Liver (tissue), 9 donors: ENCODE data around the gene DPF3. TPM values are rescaled to one million over a fixed set of nuclear protein-coding genes. Genes with fewer than 3 reads are reported as not detected.

Source experiments
- DNase-seq: peaks from one replicate; pipeline ENCODE4 v3.0.0-alpha.2; 2017; ENCODE audit warnings: low spot score
- H3K27ac ChIP-seq, 2 donors: one replicate each; pipeline ENCODE4 v1.7.0; 2013; ENCODE audit warnings: inconsistent platforms in 2 of 2, low read length in 2 of 2, control low read depth in 1 of 2, low read depth in 1 of 2, mild to moderate bottlenecking in 1 of 2
- H3K27me3 ChIP-seq, 4 donors: one replicate each; pipeline versions ENCODE4 v1.6.1 to v1.7.0; 2013; ENCODE audit warnings: low read length in 3 of 4, inconsistent platforms in 1 of 4, mild to moderate bottlenecking in 1 of 4, moderate library complexity in 1 of 4; ENCODE audit not compliant: control insufficient read depth in 4 of 4, insufficient read depth in 4 of 4
- H3K36me3 ChIP-seq, 4 donors: one replicate each; pipeline versions ENCODE4 v1.6.1 to v1.7.0; 2013; ENCODE audit warnings: low read length in 3 of 4, mild to moderate bottlenecking in 3 of 4, low read depth in 1 of 4, moderate library complexity in 1 of 4; ENCODE audit not compliant: control insufficient read depth in 4 of 4, insufficient read depth in 3 of 4
- H3K4me1 ChIP-seq, 4 donors: one replicate each; pipeline versions ENCODE4 v1.6.1 to v1.7.0; 2013; ENCODE audit warnings: low read length in 3 of 4, mild to moderate bottlenecking in 3 of 4, moderate library complexity in 1 of 4; ENCODE audit not compliant: control insufficient read depth in 4 of 4, insufficient read depth in 4 of 4
- H3K4me3 ChIP-seq, 3 donors: one replicate each; pipeline versions ENCODE4 v1.6.1 to v1.7.0; 2013; ENCODE audit warnings: low read length in 3 of 3, control low read depth in 1 of 3, low read depth in 1 of 3, mild to moderate bottlenecking in 1 of 3
- H3K9ac ChIP-seq, 2 donors: one replicate each; pipeline ENCODE4 v1.7.0; 2013; ENCODE audit warnings: low read length in 2 of 2, mild to moderate bottlenecking in 2 of 2, moderate library complexity in 2 of 2, control low read depth in 1 of 2, low read depth in 1 of 2
- H3K9me3 ChIP-seq, 4 donors: one replicate each; pipeline versions ENCODE4 v1.6.1 to v1.7.0; 2013; ENCODE audit warnings: low read length in 3 of 4; ENCODE audit not compliant: control insufficient read depth in 4 of 4
- EGR1 ChIP-seq, 2 donors: IDR thresholded peaks; 2 replicates each; pipeline ENCODE4 v1.6.1; 2016 to 2018; ENCODE audit warnings: antibody characterized with exemption in 2 of 2, low read depth in 2 of 2
- FOXA1 ChIP-seq: IDR thresholded peaks from 2 replicates; pipeline ENCODE4 v1.6.1; 2016; ENCODE audit warnings: antibody characterized with exemption
- FOXA2 ChIP-seq: IDR thresholded peaks from 2 replicates; pipeline ENCODE4 v1.6.1; 2016; ENCODE audit warnings: antibody characterized with exemption
- HNF4A ChIP-seq, 2 donors: conservative IDR thresholded peaks; 2 replicates each; pipeline ENCODE4 v1.6.1; 2016; ENCODE audit warnings: antibody characterized with exemption in 2 of 2, mild to moderate bottlenecking in 2 of 2
- HNF4G ChIP-seq: IDR thresholded peaks from 2 replicates; pipeline ENCODE4 v1.6.1; 2016; ENCODE audit warnings: antibody characterized with exemption
- JUND ChIP-seq, 2 donors: IDR thresholded peaks; 2 replicates each; pipeline ENCODE4 v1.6.1; 2016; ENCODE audit warnings: antibody characterized with exemption in 2 of 2
- RAD21 ChIP-seq, 2 donors: IDR thresholded peaks; 2 replicates each; pipeline ENCODE4 v1.6.1; 2016; ENCODE audit warnings: antibody characterized with exemption in 2 of 2, mild to moderate bottlenecking in 2 of 2
- RXRA ChIP-seq, 2 donors: IDR thresholded peaks; 2 replicates each; pipeline ENCODE4 v1.6.1; 2017 to 2018; ENCODE audit warnings: antibody characterized with exemption in 2 of 2, mild to moderate bottlenecking in 1 of 2
- SP1 ChIP-seq: IDR thresholded peaks from 2 replicates; pipeline ENCODE4 v1.6.1; 2018; ENCODE audit warnings: antibody characterized with exemption, mild to moderate bottlenecking
- TAF1 ChIP-seq: conservative IDR thresholded peaks from 2 replicates; pipeline ENCODE4 v1.6.1; 2016; ENCODE audit warnings: antibody characterized with exemption, mild to moderate bottlenecking
- WGBS: extraction: QIAGEN DNeasy Blood & Tissue Kit; methylation state at CpG from one replicate; pipeline ENCODE4 v1.1.7; 2013; 5-methylcytosine and 5-hydroxymethylcytosine counted together
- polyA plus RNA-seq, 2 donors: library from polyadenylated mRNA; stranded (reverse) in 1 of 2; unstranded in 1 of 2; fragments of 200-250 nt in 1 of 2; fragments of >200 nt in 1 of 2; fragmentation: Nextera tagmentation in 1 of 2; extraction: Ambion mirVana in 1 of 2; gene quantifications; one replicate each; pipeline versions ENCODE4 v1.2.1 to v1.2.3, GENCODE V29; 2013 to 2015
- total RNA-seq, 2 donors: library from RNA; depleted of rRNA; stranded (reverse); fragments of >200 nt; gene quantifications; one replicate each; pipeline ENCODE4 v1.2.3, GENCODE V29; 2014
- TF ChIP-seq, protein P1 (sequence below): IDR thresholded peaks from 2 replicates; pipeline ENCODE4 v1.6.1; 2016; ENCODE audit warnings: antibody characterized with exemption, mild to moderate bottlenecking
- TF ChIP-seq, protein P2 (sequence below): IDR thresholded peaks from 2 replicates; pipeline ENCODE4 v1.6.1; 2016; ENCODE audit warnings: antibody characterized with exemption
- TF ChIP-seq, protein P3 (sequence below): fragments of 150-350 bp; IDR thresholded peaks from 2 replicates; pipeline ENCODE4 v1.5.1; 2017; ENCODE audit warnings: improper control_type of control experiment, low read depth, low read length; ENCODE audit not compliant: missing input control
- donor health status: healthy.
- donor health status: healthy.
- donor health status: healthy.
- donor health status: healthy.
- donor health status: healthy.

DPF3 gene
- total and polyA plus RNA-seq, 4 donors, result 1.1 to 23.2 (median 2.5) TPM

DNA sequence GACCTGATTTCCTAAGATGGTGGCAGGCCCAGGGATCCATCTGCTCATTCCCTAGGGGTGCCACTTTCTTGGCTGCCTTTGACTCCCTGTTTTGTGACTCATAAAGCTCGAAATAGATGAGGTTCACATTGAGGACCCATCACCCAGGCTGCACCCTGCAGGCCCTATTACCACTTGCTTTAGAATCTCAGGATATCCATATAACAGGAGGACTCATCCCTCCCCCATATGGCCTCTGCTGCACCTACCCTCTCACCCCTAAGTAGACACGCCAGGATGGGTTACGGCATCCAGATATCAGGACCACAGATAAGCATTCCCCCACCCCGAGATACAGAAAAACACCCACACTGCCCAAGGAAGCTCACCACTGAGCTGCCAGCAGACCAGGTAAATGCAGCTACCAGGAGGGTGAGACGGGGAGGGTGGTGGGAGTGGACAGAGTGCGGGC lies 155.7 kb downstream of the DPF3 start:
- H3K27ac ChIP-seq, result no peak overlapping the region
- peaks cover 0 to 2% (median 0%) of the 10 kb centered on the region in 4 donors for H3K36me3 ChIP-seq
- H3K27me3 ChIP-seq, result no peaks in the 10 kb centered on the region
- no peak overlapping the region for H3K9ac ChIP-seq
- no peaks in the 10 kb centered on the region for H3K4me1 ChIP-seq
- no peaks in the 10 kb centered on the region for H3K9me3 ChIP-seq
- no peak overlapping the region for H3K4me3 ChIP-seq
- 94% methylated on average over 6 of the region's 6 CpGs for WGBS
- TF ChIP-seq RXRA (IDR thresholded peaks at IDR 0.05), result no peak
- no peak for TF ChIP-seq SP1
- TF ChIP-seq FOXA1, result no peak
- TF ChIP-seq TAF1, result no peak
- no peak for TF ChIP-seq HNF4A (conservative IDR thresholded peaks at IDR 0.05)
- TF ChIP-seq FOXA2, result no peak
- TF ChIP-seq, protein P1, sequence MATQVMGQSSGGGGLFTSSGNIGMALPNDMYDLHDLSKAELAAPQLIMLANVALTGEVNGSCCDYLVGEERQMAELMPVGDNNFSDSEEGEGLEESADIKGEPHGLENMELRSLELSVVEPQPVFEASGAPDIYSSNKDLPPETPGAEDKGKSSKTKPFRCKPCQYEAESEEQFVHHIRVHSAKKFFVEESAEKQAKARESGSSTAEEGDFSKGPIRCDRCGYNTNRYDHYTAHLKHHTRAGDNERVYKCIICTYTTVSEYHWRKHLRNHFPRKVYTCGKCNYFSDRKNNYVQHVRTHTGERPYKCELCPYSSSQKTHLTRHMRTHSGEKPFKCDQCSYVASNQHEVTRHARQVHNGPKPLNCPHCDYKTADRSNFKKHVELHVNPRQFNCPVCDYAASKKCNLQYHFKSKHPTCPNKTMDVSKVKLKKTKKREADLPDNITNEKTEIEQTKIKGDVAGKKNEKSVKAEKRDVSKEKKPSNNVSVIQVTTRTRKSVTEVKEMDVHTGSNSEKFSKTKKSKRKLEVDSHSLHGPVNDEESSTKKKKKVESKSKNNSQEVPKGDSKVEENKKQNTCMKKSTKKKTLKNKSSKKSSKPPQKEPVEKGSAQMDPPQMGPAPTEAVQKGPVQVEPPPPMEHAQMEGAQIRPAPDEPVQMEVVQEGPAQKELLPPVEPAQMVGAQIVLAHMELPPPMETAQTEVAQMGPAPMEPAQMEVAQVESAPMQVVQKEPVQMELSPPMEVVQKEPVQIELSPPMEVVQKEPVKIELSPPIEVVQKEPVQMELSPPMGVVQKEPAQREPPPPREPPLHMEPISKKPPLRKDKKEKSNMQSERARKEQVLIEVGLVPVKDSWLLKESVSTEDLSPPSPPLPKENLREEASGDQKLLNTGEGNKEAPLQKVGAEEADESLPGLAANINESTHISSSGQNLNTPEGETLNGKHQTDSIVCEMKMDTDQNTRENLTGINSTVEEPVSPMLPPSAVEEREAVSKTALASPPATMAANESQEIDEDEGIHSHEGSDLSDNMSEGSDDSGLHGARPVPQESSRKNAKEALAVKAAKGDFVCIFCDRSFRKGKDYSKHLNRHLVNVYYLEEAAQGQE, result no peak
- TF ChIP-seq, protein P2, sequence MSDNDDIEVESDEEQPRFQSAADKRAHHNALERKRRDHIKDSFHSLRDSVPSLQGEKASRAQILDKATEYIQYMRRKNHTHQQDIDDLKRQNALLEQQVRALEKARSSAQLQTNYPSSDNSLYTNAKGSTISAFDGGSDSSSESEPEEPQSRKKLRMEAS, result no peak
- no peak for TF ChIP-seq HNF4G
- no peak for DNase-seq

DNA sequence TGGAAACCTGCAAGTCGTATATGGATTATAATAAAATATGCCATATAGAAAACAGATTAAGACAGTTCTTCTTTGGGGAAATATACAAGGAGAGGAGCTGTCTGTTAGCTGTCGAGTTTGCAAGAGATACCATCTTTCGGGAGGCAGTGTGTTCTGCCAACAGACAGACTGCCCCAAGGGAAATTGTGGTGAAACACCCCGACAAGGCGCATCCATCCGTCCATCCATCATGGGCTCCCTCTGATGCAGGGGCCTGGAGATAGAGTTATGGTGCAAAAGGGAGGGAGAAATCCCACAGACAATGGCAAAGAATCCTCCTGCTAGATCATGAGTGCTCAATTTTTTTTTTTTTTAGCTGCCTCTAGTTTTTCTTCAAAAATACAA lies 156.3 kb downstream of the DPF3 start:
- WGBS, result 93% methylated on average over 6 of the region's 6 CpGs
- no peaks in the 10 kb centered on the region for H3K27me3 ChIP-seq
- DNase-seq, result no peak
- no peaks in the 10 kb centered on the region for H3K4me1 ChIP-seq
- TF ChIP-seq FOXA2, result no peak
- TF ChIP-seq, protein P1, result no peak
- TF ChIP-seq, protein P3, sequence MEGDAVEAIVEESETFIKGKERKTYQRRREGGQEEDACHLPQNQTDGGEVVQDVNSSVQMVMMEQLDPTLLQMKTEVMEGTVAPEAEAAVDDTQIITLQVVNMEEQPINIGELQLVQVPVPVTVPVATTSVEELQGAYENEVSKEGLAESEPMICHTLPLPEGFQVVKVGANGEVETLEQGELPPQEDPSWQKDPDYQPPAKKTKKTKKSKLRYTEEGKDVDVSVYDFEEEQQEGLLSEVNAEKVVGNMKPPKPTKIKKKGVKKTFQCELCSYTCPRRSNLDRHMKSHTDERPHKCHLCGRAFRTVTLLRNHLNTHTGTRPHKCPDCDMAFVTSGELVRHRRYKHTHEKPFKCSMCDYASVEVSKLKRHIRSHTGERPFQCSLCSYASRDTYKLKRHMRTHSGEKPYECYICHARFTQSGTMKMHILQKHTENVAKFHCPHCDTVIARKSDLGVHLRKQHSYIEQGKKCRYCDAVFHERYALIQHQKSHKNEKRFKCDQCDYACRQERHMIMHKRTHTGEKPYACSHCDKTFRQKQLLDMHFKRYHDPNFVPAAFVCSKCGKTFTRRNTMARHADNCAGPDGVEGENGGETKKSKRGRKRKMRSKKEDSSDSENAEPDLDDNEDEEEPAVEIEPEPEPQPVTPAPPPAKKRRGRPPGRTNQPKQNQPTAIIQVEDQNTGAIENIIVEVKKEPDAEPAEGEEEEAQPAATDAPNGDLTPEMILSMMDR, result no peak
- TF ChIP-seq JUND (IDR thresholded peaks at IDR 0.05), result no peak
- TF ChIP-seq RAD21 (IDR thresholded peaks at IDR 0.05), result no peak
- no peak for TF ChIP-seq SP1
- no peak for TF ChIP-seq EGR1 (IDR thresholded peaks at IDR 0.05; ENCODE audit: low read depth in 2 of 2)
- H3K9ac ChIP-seq, result no peak overlapping the region
- no peak overlapping the region for H3K4me3 ChIP-seq
- no peak overlapping the region for H3K27ac ChIP-seq
- no peaks in the 10 kb centered on the region for H3K9me3 ChIP-seq
- peaks cover 0 to 2% (median 0%) of the 10 kb centered on the region in 4 donors for H3K36me3 ChIP-seq
